ENCODE results near the gene MLLT3.

The MLLT3 gene

DNA sequence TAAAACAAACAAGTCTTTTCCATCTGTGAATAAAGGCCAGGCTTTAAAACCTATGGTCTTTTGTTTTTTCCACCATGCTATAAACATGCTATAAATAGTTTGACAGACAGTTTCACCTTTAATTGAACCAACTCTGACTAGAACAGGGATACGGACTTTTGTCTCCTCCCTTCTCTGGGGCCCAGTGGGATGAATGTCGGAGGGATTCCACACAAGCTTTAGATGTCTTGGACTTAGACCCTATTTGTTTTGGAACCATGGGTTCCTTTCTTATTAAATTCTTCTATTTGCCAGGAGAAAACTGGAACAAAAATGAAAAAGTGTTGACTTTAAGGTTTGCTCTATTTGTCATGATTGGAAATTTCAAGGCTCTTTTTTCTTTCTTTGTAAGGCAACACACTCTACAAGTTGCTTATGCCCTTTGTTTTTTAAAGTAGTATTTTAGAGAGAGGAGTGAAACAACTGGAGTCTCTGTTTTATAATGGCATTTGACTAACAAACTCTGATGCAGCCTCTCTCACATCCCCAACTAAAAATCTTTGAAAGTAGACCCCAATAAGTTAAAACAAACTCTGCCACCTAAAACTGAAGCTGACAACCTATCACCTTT is 145.3 kb downstream of the MLLT3 start:
- no peak for DNase-seq (ENCODE audit: low read depth)

DNA sequence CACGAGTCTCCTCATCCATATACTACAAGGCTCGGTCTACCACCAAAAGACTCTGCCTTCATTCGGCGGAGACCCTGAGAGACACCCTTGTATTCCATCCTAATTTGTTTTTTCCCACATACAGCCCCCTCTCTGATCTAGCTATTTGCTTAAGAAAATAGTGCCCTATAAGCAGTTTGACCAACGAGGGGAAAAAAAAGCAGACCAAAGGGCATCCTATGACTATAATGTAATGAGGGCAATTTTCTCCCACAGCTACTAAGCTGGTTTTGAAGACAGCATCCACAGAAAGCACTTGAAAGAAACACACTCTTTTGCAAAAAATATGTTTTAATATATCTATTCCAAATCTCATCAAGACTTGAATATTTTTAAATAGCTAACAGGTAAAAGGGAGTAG is 147.8 kb downstream of the MLLT3 start:
- DNase-seq (ENCODE audit: low read depth) = no peak

DNA sequence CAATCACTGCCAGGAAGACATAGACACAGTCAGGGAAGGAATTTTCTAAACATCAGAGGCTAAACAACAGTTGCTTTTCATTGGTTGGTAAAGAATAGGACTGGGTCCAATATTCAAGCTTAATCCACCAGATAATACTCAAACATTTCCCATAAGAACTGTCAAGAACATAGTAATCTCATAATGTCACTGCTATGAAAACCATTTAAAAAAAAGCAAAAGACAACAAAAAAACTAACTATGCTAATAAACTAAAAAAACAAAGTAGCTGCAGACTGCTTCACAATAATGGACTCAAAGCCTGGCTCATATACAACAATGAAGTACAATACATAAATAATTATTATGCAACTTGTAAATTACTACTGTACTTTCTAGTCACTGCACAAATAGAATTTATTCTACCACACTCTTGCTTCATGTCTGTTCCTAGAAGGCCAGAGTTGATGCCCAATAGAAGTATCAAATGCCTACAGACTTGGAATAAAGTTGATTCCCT is 148.7 kb downstream of the MLLT3 start:
- DNase-seq (ENCODE audit: low read depth) = no peak

DNA sequence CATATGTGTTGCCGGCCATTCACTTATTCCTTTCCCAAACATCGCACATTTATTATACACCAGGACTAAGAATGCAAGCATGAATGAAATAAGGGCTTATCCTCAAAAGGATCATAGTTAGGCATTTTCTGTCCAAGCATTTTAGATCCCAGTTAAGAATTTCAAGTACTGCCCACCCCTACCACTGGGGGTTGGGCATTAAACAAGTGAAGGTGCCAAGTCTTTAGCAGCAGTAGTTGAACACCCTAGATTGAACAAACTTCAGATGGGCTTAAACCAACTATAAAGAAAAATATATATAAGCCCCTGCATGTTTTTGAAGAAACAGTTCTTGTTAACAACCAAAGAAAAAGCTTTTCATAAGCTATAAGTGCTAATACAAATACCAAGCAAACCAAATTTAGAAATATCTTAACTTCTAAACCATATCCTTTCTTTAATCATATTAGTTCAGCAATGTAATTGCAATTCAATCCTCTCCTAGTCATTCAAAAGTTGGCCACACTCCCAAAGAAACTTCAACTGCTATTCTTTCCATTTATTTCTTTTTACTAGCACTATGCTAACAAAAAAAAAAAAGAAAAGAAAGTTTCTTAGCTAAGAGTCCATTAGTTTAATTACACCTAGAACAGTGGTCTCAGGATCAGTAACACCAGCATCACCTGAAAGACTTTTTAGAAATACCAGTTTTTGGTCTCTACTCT is 149.8 kb downstream of the MLLT3 start:
- no peak for DNase-seq (ENCODE audit: low read depth)

DNA sequence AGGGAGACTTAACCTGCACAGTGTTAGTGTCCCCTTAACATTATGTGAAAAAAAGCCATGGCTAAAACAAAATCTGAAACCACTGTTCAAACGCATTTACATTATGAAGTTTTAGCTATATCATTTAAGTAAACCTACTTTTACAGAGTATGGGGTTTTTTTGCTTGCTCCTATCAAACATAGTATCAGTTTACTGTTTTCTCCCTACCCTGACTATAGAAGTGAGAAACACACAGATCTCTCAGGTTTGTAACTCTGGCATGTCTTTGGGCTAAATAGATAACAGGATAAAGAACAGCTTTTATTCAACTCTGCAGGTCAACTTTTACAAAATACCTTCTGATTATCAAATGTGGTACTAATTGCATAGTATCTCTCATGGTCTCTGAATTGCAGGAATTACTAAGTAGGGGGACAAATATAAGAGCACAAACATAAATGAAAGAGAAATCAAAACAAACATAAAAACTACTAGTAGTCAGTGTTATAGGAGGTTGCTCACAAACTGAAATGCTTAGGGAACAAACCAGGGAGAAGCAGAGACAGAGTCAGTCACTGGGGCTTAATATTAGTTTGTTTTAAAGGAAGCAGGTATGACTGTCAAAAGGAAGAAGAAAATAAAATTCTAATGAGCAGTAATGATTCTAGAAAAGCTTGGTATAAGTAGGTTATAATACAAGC is 155.8 kb downstream of the MLLT3 start:
- DNase-seq (ENCODE audit: low read depth) = no peak

DNA sequence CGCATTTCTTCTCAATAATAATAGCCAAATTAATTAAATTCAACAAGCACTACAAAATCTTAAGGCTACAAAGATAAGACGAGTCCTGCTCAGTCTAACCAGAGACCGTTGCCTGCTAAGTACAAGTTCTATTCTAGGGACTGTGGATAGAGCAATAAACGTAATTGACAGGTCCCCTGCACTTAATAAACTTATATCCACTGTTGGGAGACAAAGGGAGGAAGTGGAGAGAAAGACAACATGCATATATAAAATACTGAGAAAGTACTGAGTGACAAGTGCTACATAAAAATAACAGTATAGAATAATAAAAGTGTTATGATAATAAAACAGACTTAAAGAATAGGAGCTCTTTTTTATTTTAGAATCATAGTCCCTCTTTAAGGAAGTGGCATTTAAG is 158.1 kb downstream of the MLLT3 start:
- DNase-seq (ENCODE audit: low read depth) = no peak

DNA sequence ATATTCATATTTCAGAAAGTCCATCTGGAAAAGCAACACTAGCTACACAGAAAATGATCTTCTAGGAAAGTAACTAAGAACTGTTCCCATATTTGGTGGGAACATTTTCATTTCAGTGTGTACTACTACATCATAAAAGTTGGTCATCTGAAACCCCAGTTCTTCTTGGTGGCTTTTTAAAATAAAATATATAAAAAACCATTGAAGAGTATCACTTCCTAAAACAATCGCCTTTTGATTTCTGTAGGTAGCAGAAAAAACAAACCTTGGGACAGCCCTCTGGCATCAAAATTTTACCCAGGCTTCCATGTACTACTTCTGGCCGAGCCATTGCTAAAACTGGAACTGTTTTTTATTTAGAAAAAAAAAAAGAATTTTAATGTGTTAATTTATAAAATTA is 158.5 kb downstream of the MLLT3 start:
- no peak for DNase-seq (ENCODE audit: low read depth)

DNA sequence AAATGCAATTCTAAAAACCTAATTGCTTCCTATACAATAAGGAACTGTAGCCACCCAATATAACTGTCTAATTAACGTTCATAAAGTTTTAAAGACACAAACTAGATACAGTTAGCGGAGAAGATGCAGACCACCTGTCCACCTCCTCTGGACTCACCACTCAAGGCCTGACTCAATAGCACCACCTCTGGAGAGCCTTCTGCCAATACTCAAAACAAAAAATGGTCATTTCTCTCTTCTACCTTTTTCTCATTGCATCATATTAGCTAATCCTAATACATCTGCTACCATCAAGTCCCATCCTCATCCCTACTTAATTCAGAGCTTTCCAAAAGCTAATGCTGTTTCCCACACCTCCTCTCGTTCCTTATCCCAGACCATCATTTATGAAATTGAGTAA is 159.9 kb downstream of the MLLT3 start:
- no peak for DNase-seq (ENCODE audit: low read depth)

DNA sequence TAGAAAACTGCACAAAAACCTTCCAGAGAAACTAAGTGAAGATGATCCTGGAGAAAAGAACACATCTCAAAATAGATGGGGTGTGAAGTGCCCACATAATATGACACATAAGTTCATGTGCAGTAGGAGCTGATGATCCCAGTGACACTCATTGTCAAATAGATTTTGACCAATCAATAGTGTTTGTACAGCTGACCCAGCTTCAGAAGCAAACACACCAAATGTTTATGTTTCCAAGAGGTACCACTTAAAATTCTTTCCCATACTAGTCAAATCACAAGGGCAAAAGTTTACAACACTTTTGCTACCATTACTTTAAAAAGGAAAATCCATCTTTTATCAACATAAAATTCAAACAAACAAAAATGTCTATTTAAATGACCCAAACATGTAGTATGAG is 175.0 kb downstream of the MLLT3 start:
- peak; percentile 16 for DNase-seq (ENCODE audit: low read depth)

DNA sequence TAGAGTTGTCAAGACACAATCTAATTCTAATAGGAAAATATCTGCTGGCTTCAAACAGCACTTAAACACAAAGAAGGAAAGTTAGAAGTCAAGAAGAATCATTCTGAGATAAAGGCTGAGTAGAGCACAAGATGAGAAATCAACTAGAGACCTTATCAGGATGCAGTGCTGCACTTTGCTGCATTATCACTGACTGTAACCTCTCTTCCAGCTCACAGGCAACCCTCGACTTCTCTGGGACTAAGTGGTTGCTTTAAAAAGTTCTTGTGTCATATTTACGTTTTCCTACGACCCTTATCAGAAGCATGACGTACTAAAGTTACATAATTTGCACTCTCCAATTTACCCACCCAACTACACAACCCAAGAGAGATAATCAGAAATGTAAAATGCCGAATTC is 176.1 kb downstream of the MLLT3 start:
- no peak for DNase-seq (ENCODE audit: low read depth)

DNA sequence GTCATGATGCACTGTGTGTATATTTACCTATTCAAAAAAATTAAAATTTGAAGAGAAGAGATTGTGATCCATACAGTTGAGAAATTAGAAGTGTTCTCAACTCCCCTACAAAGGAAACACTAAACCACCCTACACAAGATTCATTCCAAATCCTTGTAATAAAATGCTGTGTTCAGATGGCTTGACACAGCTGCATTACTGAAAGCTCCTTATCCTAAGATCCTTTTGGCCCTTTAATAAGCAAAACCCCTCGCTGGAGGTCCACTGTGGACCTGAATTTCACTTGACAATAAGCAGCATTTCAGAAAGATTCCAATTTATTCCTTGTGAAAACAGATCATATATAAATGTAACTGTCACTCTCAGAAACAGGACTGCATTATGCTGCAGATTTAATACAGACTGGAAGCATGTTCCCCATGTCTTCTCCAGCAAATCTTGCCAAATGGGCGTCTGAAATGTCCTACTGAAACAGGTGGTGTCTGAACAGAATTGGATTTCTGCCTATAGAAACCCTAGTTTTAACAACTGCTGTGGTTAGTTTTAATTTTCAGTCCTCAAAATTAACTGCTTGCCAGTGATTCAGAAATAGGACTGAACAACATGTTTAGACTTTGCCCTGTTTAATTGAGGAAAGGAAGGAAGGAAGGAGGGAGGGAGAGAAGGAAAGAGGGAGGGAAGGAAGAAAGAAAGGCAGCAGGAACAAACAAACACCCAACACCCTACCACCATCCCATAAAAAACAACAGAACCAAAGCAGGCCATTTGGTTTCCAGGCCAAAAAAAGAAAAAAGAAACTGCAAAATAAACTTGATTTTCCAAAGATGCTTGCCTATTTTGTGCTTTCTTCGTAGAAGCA is 179.6 kb downstream of the MLLT3 start:
- no peak for DNase-seq (ENCODE audit: low read depth)

DNA sequence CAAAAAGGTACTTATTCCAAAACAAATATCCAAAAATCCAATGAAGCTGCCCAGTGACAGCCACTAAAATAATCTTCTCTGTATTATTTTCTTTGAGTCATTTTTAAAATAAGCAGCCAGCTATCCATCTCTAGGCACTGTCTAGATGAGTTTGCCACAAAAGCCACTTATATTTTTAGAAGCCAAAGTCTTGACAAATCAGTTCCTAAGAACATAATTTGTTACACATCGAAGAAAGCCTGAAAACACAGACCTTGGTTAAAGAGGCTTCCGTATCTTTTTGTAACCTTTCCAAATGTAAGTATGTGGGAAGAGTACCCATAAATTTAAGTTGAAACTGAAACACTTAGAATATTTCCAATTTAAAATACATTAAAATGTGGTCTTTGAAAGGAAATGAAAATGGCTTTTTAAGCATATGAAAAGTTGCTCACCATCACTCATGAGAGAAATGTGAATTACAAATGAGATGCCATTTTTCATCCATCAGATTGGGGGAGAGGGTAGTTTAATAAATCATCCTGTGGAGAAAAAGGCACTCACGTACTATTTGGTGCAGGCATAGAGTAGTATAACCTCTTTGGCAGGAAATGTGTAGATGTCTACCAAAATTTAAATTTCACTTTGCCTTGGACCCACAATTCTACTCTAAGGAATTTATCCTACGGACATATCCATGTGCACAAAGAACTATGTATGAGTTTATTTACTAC is 180.4 kb downstream of the MLLT3 start:
- DNase-seq (ENCODE audit: low read depth) = peak; percentile 55

DNA sequence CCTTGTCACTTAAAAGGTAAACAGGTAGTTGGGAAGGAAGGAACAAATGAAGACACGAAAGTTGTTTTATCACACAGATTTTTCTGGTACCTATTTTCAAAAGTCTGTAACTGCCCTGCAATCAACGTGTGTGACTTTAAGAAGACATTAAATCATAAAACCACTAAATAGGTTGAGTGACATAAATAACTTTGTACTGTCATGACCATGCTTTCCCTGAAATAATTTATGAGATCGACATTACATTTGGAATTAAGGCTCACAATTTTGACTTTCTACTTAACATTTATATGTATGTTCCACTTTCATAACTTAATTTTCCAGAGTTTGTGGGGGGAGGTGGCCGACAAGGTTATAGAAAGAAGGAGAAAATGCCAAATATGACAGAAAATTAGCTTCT is 181.1 kb downstream of the MLLT3 start:
- DNase-seq (ENCODE audit: low read depth) = no peak

DNA sequence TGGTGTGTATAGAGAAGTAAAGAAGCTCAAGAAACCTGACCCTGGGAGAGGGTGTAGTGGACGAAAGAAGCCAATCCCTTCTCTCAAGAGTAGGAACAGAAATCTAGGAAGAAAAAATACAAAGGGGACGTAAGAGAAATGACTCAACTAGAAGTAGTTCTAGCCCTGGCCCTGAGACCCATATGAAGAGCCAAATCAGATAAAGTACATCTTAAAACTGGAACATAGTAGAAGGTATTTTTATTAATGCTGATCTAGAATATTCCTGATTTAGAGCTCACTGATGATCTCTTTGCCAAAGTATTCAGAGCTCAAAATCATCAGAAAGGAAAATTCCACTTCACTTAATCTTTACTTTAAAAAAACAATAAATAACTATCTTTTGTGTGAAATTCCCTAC is 184.8 kb downstream of the MLLT3 start:
- peak; percentile 90 for DNase-seq (ENCODE audit: low read depth)

DNA sequence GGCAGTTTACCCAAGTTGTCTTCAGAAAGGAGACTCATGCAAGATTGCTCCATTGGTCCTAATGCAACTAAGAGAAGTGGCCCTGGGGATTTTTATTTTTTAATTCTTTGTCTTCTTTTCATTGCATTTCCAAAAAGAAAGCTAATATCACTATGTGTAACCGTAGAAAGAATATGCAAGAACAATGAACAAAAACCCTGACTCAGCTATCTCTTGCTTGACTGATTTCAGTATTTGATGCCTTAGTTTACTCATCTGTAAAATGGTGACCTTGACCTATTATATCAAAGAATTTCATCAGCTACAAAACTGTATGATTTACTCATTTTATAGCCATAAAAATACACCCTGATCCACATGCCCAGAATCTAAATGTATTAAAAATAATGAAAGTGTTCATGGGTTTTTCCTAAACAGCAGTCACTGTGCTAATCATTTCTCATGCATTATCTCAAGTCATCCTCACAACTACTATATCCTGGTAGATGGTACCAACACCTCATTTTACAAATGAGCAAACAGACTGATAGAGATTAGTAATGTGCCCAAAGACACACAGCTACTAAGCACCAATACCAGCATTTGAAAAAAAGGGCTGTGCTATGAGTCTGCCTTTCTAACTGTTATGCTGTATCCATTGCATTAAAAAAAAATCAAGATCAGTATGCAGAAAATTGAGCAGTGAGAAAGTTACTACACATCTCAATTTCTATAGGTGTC is 185.7 kb downstream of the MLLT3 start:
- DNase-seq (ENCODE audit: low read depth) = no peak

DNA sequence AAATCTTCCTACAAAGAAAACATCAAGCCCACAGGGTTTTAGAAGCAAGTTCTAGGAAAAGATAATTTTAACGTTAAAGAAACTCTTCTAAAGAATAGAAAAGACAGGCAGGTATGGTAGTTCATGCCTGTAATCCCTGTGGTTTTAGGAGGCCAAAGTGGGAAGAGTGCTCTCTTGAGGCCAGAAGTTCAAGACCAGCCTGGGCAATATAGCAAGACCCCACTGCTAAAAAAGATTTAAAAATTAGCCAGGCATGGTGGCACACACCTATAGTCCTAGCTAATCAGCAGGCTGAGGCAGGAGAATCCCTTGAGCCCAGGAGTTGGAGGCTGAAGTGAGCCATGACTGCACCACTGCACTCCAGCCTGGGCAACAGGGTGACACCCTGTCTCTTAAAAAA is 193.3 kb downstream of the MLLT3 start:
- no peak for DNase-seq (ENCODE audit: low read depth)

DNA sequence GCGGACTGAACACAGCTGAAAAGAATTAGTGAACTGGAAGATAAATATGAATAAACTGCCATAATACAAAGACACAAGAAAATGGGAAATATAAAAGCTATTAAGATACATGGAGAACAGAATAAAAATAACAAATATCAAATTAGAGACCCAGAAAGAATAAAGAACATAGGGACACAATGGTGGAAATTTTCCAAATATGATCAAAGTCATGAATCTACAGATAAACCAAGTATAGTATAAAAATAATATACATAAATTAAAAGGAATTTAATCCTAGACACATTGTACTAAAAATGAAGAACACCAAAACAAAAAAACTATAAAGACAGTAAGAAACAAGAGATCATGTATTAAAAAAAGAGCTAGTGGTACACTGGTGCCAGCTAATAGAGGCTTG is 194.9 kb downstream of the MLLT3 start:
- DNase-seq (ENCODE audit: low read depth) = no peak

DNA sequence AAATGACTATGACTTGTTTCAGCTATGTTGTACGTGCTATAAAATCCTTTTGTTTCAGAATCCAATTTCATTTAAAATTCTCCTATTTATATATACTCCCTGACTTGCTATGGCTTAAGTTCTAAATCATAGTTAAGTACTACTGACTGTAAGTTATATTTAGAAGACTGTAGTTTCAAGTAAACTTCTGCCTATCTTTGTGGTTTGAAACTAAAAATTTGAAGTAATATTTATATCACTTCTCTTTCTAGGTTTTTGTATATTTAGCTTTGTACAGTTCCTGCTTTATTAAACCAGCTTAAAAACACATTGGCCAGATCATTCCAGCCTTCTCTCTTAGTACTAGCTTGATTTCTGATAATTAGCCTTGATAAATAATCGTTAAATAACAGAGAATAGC is 196.3 kb downstream of the MLLT3 start:
- DNase-seq (ENCODE audit: low read depth) = no peak

DNA sequence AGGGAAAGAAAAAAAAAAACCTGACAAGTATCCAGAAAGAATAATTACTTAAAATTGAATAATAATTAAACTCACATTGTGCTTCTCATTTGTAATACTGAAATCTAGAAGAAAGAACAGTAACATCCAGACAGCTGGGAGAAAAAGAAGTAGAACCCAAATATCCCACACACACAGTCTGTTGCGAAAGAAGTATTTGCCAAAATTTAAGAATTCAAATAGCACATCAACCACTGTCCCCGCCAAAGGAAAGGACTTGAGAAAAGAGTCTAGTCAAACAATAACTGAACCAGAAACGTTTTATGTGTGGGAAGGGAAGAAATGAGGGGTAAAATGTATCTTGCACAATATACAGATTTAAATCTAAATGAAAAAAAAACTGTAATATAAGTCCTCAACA is 202.8 kb downstream of the MLLT3 start:
- DNase-seq (ENCODE audit: low read depth) = no peak

DNA sequence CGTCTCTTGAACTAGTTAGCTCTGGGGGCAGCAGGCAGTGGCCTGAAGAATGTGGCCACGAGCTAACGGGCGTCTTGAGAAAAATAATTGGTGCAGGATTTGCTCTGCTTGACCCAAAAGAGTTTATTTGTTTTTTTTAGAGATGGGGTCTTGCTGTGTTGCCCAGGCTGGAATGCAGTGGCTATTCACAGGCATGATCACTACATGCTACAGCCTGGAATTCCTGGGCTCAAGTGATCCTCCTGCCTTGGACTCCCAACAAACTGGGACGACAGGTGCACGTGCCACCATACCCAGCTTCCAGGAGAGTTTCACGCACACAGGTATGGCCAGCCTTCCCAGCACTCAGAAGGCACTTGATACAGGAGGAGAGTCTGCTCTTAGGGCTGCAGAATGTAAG is 203.8 kb downstream of the MLLT3 start:
- DNase-seq (ENCODE audit: low read depth) = no peak
